Activated B cell treated with CpG ODN at 0.5 μM for 24 hours (primary cell): ENCODE results near the gene CFAP210. TPM values are rescaled to one million over a fixed set of nuclear protein-coding genes. Genes with fewer than 3 reads are reported as not detected.
A peak's percentile ranks its signal among the peaks of the same experiment; 100 is the strongest.

ENCODE experiments used
- ATAC-seq: fragments of 200-7000 bp; cut with Tn5 transposase; one replicate; pipeline ENCODE4 v1.10.0; 2021; ENCODE audit warnings: low read depth, mild to moderate bottlenecking, moderate library complexity
- CTCF ChIA-PET: fragments of 350-600 bp; sonication (Branson Sonifier 250); formaldehyde crosslinking; loops from one replicate; lab custom pipeline; 2021; ENCODE audit warnings: antibody characterized with exemption; lab: Charles Lee
- POLR2A ChIA-PET: fragments of 350-600 bp; sonication (Branson Sonifier 250); formaldehyde crosslinking; loops from one replicate; lab custom pipeline; 2021; ENCODE audit warnings: antibody characterized with exemption; lab: Charles Lee
- DNase-seq: peaks from one replicate; pipeline ENCODE4 v3.0.0; 2022
- H3K27ac Mint-ChIP-seq: one replicate; pipeline ENCODE4 v1.8.0; 2020; ENCODE audit warnings: mixed read lengths
- H3K27me3 Mint-ChIP-seq: one replicate; pipeline ENCODE4 v1.8.0; 2021; ENCODE audit warnings: mixed read lengths
- H3K36me3 Mint-ChIP-seq: one replicate; pipeline ENCODE4 v1.8.0; 2021; ENCODE audit warnings: low read depth, mixed read lengths
- H3K4me1 Mint-ChIP-seq: one replicate; pipeline ENCODE4 v1.8.0; 2021; ENCODE audit warnings: mixed read lengths
- H3K4me3 Mint-ChIP-seq: one replicate; pipeline ENCODE4 v1.8.0; 2020; ENCODE audit warnings: mild to moderate bottlenecking, mixed read lengths
- H3K9me3 Mint-ChIP-seq: one replicate; pipeline ENCODE4 v1.8.0; 2020; ENCODE audit warnings: mixed read lengths
- intact Hi-C: fragments of 100-400 bp; cut with micrococcal nuclease; formaldehyde crosslinking; loops from one replicate; pipeline ENCODE4 v1.15.1; 2024
- total RNA-seq: library from RNA; stranded (reverse); gene quantifications from 2 replicates; pipeline ENCODE4 v1.2.3, GENCODE V29; 2022
- TF ChIP-seq, protein P1 (sequence below): fragments of 200-600 bp; IDR thresholded peaks from one replicate; pipeline ENCODE4 v1.8.0; 2022; ENCODE audit warnings: antibody characterized with exemption, mild to moderate bottlenecking

The CFAP210 gene, protein sequence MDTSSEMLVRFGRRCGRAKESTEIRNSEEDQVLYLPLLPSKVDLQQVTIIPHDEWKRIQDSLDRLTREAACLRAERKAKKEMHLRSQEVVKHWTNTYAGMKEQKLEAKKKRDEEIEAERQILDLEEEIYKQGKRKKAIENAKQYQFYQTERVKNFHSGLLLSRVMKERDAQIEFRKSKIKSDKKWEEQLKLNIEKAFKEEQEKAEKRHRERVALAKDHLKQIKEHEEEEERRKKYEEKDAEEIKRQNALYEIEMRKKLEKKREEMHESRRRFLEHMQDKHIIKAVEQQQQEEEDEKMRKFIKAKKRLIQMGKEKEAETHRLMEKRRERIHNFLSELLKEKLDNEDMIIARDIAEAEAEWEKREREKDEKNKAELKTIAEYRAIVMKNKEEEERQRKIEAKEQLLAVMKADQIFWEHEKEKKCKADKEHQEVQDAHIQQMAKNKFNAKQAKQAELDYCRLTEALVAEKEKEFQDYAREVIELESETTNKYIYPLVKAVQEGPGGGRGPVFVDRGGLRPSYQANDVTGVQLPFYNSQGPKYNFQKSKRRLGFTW
- not detected in 2 replicates for total RNA-seq

DNA sequence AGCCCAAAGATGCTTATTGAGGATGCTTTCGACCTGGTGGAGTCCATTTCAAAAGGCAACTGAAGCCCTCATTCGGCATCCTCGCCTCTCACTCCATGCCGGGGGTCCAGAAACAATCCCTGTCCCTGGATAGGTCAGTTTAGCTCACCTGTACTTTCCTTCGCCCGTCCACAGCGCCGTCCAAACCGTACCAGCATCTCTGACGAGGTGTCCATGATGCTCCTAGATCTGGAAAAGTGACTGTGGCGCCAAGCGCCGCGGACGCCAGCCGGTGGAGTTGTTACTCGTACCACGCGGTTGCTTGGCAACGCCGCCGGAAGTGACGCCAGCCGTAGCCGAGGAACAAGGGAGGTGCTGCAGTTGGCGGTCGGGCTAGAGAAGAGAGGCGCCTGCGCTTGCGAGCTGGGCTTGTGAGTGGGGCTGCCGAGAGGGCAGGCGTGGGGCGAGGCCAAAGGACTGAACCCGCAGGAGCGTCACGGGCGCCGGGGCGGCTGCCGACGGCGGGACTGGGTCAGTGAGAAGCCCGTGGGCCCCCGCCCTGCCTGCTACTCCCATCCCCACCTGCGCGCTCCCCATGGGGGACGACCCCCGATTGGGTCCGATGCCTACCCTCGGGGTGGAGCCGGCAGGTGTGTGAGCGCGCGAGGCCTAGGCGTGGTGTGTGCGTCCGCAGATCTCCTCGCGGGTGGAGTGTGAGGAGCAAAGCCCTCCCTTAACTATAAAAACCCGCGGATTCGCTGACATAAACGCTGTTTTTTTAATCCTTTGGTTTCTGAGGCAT is at the start of gene CFAP210, which contains the start of gene PHOSPHO2:
CFAP210 (minus strand) TSS at position 293 of the 781 bp plus-strand sequence; CDS start at position 215, 78 bp downstream.
PHOSPHO2 (plus strand) TSS at position 357 of the 781 bp plus-strand sequence. CDS start 6,503 bp downstream, outside the sequence.
- POLR2A ChIA-PET: interaction anchor here (1.0 to 1.5 kb wide), 2 partner anchors 109 to 133 kb away, joined by 3 to 6 read pairs; partner anchors contain the start of gene UBR3
- DNase-seq (peak; percentile 98), ATAC-seq (peak; percentile 97)
- H3K36me3 Mint-ChIP-seq: peaks cover 13% of the 10 kb centered on the region
- TF ChIP-seq, protein P1, sequence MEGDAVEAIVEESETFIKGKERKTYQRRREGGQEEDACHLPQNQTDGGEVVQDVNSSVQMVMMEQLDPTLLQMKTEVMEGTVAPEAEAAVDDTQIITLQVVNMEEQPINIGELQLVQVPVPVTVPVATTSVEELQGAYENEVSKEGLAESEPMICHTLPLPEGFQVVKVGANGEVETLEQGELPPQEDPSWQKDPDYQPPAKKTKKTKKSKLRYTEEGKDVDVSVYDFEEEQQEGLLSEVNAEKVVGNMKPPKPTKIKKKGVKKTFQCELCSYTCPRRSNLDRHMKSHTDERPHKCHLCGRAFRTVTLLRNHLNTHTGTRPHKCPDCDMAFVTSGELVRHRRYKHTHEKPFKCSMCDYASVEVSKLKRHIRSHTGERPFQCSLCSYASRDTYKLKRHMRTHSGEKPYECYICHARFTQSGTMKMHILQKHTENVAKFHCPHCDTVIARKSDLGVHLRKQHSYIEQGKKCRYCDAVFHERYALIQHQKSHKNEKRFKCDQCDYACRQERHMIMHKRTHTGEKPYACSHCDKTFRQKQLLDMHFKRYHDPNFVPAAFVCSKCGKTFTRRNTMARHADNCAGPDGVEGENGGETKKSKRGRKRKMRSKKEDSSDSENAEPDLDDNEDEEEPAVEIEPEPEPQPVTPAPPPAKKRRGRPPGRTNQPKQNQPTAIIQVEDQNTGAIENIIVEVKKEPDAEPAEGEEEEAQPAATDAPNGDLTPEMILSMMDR: no peak
- peaks cover 13% of the 10 kb centered on the region for H3K9me3 Mint-ChIP-seq
- peak within 1 kb of the TSS; percentile 94 for H3K27ac Mint-ChIP-seq
- CTCF ChIA-PET: no interaction called here
- peaks cover 16% of the 10 kb centered on the region for H3K4me1 Mint-ChIP-seq
- peaks cover 2% of the 10 kb centered on the region for H3K27me3 Mint-ChIP-seq
- H3K4me3 Mint-ChIP-seq: peak within 1 kb of the TSS; percentile 91
- intact Hi-C loops: loop anchor here (1.0 to 2.0 kb wide), 6 partner anchors 39 to 216 kb away; partner anchors contain the start of genes BBS5, FASTKD1, KLHL23 and METTL5

DNA sequence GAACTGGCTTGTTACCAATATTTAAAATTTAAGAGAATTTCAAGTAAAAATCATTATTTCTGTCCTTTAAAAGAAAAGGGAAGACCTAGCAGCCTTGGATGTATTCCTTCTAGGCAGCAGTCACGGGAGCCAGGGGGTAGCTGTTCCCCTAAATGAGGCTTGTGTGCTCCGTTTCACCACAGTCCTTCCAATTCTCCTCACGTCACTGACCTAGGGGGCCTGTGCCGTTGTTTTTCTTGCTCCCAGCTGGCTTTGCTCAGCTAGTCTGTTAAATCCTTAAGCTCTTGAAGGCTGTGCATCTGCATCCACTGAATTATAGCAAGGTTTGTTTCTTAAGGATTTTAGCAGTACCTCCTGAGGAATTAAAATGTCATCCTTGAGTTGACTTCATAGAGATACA is 49.3 kb upstream of the CFAP210 start:
- Mint-ChIP-seq H3K4me3 (no peak overlapping the region), H3K27me3 (no peaks in the 10 kb centered on the region), H3K4me1 (peaks cover 4% of the 10 kb centered on the region), H3K9me3 (no peaks in the 10 kb centered on the region), H3K27ac (no peak overlapping the region), H3K36me3 (no peaks in the 10 kb centered on the region)
- TF ChIP-seq, protein P1: no peak
- DNase-seq (no peak), ATAC-seq (no peak)
- ChIA-PET POLR2A (no interaction called here), CTCF (interaction anchor here (1.6 kb wide), 1 partner anchor 20 kb away, joined by 3 read pairs; no protein-coding TSS in a partner anchor)
- intact Hi-C loops: no loop called here

DNA sequence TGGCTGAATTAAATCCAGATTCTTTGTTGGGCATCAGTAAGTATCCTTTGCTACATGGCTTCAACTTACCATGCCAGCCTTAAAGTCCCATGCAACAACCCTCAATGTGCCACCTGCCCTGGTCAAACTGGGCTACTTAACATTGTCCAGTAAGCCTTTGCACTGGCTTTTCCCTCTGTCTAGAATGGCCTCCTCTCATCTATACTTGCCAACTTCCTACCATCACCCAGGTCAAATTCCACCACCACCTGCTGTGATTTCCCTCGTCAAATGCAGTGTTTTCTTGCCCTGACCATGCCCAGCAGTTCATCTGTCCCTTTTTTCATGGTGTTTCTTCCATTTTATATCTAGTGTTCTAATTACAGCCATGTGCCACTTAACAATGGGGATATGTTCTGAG is 45.1 kb upstream of the CFAP210 start:
- no peak overlapping the region for H3K4me3 Mint-ChIP-seq
- intact Hi-C loops: no loop called here
- H3K27me3 Mint-ChIP-seq: peaks cover 12% of the 10 kb centered on the region
- ChIA-PET CTCF (no interaction called here), POLR2A (no interaction called here)
- H3K27ac Mint-ChIP-seq: no peak overlapping the region
- peaks cover 2% of the 10 kb centered on the region for H3K4me1 Mint-ChIP-seq
- DNase-seq (no peak), ATAC-seq (no peak)
- TF ChIP-seq, protein P1: no peak
- H3K9me3 Mint-ChIP-seq: no peaks in the 10 kb centered on the region
- H3K36me3 Mint-ChIP-seq: no peaks in the 10 kb centered on the region

DNA sequence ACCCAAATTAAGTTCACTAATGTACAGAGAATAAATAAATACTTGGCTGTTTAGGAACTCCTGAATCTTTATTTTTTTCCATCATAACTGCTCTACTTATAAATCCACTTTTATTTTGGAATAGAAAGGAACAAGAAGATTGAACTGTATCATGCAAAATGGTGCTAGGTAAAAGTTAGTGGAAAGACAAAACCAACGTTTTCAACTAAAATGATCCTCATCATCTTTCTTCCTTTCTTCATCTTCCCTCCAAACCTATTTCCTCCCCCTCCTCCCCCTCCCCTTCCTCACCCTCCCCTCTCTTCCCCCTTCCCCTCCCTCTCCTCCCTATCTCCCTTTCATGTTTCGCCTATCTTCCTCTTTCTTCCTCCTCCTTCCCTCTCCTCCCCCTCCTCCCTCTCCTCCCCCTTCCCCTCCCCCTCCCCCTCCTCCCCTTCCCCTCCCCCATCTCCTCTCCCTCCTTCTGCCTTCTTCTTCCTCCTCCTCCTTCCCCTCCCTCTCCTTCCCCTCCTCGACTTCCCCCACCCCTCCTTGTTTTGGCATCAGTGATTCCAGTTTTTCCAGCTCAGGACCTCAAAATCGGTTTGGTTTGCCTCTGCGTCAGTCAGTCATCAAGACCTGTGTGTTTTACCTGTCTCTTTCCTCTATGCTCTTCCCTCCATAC is 44.5 kb upstream of the CFAP210 start:
- intact Hi-C loops: no loop called here

More for the DNA sequence above, 44.5 kb upstream of the CFAP210 start:
- Mint-ChIP-seq H3K4me3 (no peak overlapping the region), H3K36me3 (no peaks in the 10 kb centered on the region), H3K27ac (no peak overlapping the region), H3K27me3 (peaks cover 12% of the 10 kb centered on the region), H3K9me3 (no peaks in the 10 kb centered on the region), H3K4me1 (peaks cover 2% of the 10 kb centered on the region)
- DNase-seq (no peak), ATAC-seq (no peak)
- POLR2A ChIA-PET: no interaction called here
- TF ChIP-seq, protein P1: no peak
- CTCF ChIA-PET: no interaction called here
